Measurements from ENCODE around the gene UMOD.
A peak's percentile ranks its signal among the peaks of the same experiment; 100 is the strongest.

UMOD gene

GRCh38 chr16:20303012-20303411 is 49.5 kb downstream of the UMOD start:
- no peak for DNase-seq
- no peak overlapping the region for H3K27ac ChIP-seq (ENCODE audit: low read length)
- ATAC-seq (ENCODE audit: insufficient read depth, low read depth), result no peak
- H2AFZ ChIP-seq (ENCODE audit: low read depth, low read length), result no peak overlapping the region
- no peak overlapping the region for H3K4me2 ChIP-seq (ENCODE audit: insufficient read depth, low read length)
- no peaks in the 10 kb centered on the region for H3K36me3 ChIP-seq (ENCODE audit: insufficient read depth, low read length)
- no peaks in the 10 kb centered on the region for H3K79me2 ChIP-seq (ENCODE audit: insufficient read depth, low read length)
- no peaks in the 10 kb centered on the region for H3K27me3 ChIP-seq (ENCODE audit: insufficient read depth, low read length, poor library complexity)
- no peaks in the 10 kb centered on the region for H4K20me1 ChIP-seq (ENCODE audit: insufficient read depth, low read length)
- no peaks in the 10 kb centered on the region for H3K9me3 ChIP-seq (ENCODE audit: insufficient read depth, low read length, severe bottlenecking)
- H3K9ac ChIP-seq (ENCODE audit: low read depth, low read length), result no peak overlapping the region
- H3K4me1 ChIP-seq (ENCODE audit: insufficient read depth, low read length), result no peaks in the 10 kb centered on the region
- TF ChIP-seq CTCF (IDR thresholded peaks at IDR 0.05; ENCODE audit: borderline replicate concordance, extremely low read depth, low read length, poor library complexity, severe bottlenecking) (no peak), EZH2 (IDR thresholded peaks at IDR 0.05; ENCODE audit: borderline replicate concordance, low read depth, low read length, severe bottlenecking) (no peak)
- no peak overlapping the region for H3K4me3 ChIP-seq (ENCODE audit: low read depth in 1 of 2, low read length in 2 of 2)

- H3K4me1 ChIP-seq (ENCODE audit: insufficient read depth, low read length), result no peaks in the 10 kb centered on the region
- H3K9ac ChIP-seq (ENCODE audit: low read depth, low read length), result no peak overlapping the region
- no peak overlapping the region for H3K4me3 ChIP-seq (ENCODE audit: low read depth in 1 of 2, low read length in 2 of 2)
- no peak overlapping the region for H2AFZ ChIP-seq (ENCODE audit: low read depth, low read length)
- H3K79me2 ChIP-seq (ENCODE audit: insufficient read depth, low read length), result no peaks in the 10 kb centered on the region
- ATAC-seq (ENCODE audit: insufficient read depth, low read depth), result no peak
- no peaks in the 10 kb centered on the region for H3K36me3 ChIP-seq (ENCODE audit: insufficient read depth, low read length)
- no peak overlapping the region for H3K27ac ChIP-seq (ENCODE audit: low read length)
- H4K20me1 ChIP-seq (ENCODE audit: insufficient read depth, low read length), result no peaks in the 10 kb centered on the region
- DNase-seq, result no peak
- no peak overlapping the region for H3K4me2 ChIP-seq (ENCODE audit: insufficient read depth, low read length)
- H3K27me3 ChIP-seq (ENCODE audit: insufficient read depth, low read length, poor library complexity), result no peaks in the 10 kb centered on the region
- no peaks in the 10 kb centered on the region for H3K9me3 ChIP-seq (ENCODE audit: insufficient read depth, low read length, severe bottlenecking)
- TF ChIP-seq EZH2 (IDR thresholded peaks at IDR 0.05; ENCODE audit: borderline replicate concordance, low read depth, low read length, severe bottlenecking) (no peak), CTCF (IDR thresholded peaks at IDR 0.05; ENCODE audit: borderline replicate concordance, extremely low read depth, low read length, poor library complexity, severe bottlenecking) (no peak)
Measured at GRCh38 chr16:20302389-20302788, 50.1 kb downstream of the UMOD start.

- Histone ChIP-seq H3K4me3 (ENCODE audit: low read depth in 1 of 2, low read length in 2 of 2) (no peak overlapping the region), H3K4me2 (ENCODE audit: insufficient read depth, low read length) (no peak overlapping the region), H2AFZ (ENCODE audit: low read depth, low read length) (no peak overlapping the region), H4K20me1 (ENCODE audit: insufficient read depth, low read length) (no peaks in the 10 kb centered on the region), H3K36me3 (ENCODE audit: insufficient read depth, low read length) (no peaks in the 10 kb centered on the region), H3K9me3 (ENCODE audit: insufficient read depth, low read length, severe bottlenecking) (no peaks in the 10 kb centered on the region), H3K9ac (ENCODE audit: low read depth, low read length) (no peak overlapping the region), H3K27me3 (ENCODE audit: insufficient read depth, low read length, poor library complexity) (no peaks in the 10 kb centered on the region), H3K27ac (ENCODE audit: low read length) (no peak overlapping the region), H3K79me2 (ENCODE audit: insufficient read depth, low read length) (no peaks in the 10 kb centered on the region), H3K4me1 (ENCODE audit: insufficient read depth, low read length) (no peaks in the 10 kb centered on the region)
- TF ChIP-seq EZH2 (IDR thresholded peaks at IDR 0.05; ENCODE audit: borderline replicate concordance, low read depth, low read length, severe bottlenecking), result no peak
- ATAC-seq (ENCODE audit: insufficient read depth, low read depth) (no peak), DNase-seq (no peak)
Measured at GRCh38 chr16:20301840-20302239, 50.7 kb downstream of the UMOD start.

- no peak overlapping the region for H2AFZ ChIP-seq (ENCODE audit: low read depth, low read length)
- DNase-seq (peak; percentile 46), ATAC-seq (ENCODE audit: insufficient read depth, low read depth) (peak; percentile 66; the same call in 2 of the 3 replicates)
- H3K36me3 ChIP-seq (ENCODE audit: insufficient read depth, low read length), result no peaks in the 10 kb centered on the region
- H3K9ac ChIP-seq (ENCODE audit: low read depth, low read length), result no peak overlapping the region
- no peak overlapping the region for H3K4me3 ChIP-seq (ENCODE audit: low read depth in 1 of 2, low read length in 2 of 2)
- no peaks in the 10 kb centered on the region for H4K20me1 ChIP-seq (ENCODE audit: insufficient read depth, low read length)
- H3K4me1 ChIP-seq (ENCODE audit: insufficient read depth, low read length), result no peaks in the 10 kb centered on the region
- no peaks in the 10 kb centered on the region for H3K27me3 ChIP-seq (ENCODE audit: insufficient read depth, low read length, poor library complexity)
- H3K9me3 ChIP-seq (ENCODE audit: insufficient read depth, low read length, severe bottlenecking), result no peaks in the 10 kb centered on the region
- H3K79me2 ChIP-seq (ENCODE audit: insufficient read depth, low read length), result no peaks in the 10 kb centered on the region
- H3K27ac ChIP-seq (ENCODE audit: low read length), result no peak overlapping the region
- TF ChIP-seq EZH2 (IDR thresholded peaks at IDR 0.05; ENCODE audit: borderline replicate concordance, low read depth, low read length, severe bottlenecking) (no peak), CTCF (IDR thresholded peaks at IDR 0.05; ENCODE audit: borderline replicate concordance, extremely low read depth, low read length, poor library complexity, severe bottlenecking) (peak; percentile 90)
- H3K4me2 ChIP-seq (ENCODE audit: insufficient read depth, low read length), result no peak overlapping the region
Measured at GRCh38 chr16:20300312-20301097, 52.0 kb downstream of the UMOD start.
